ENCODE measurements around the gene STAT2.

DNA sequence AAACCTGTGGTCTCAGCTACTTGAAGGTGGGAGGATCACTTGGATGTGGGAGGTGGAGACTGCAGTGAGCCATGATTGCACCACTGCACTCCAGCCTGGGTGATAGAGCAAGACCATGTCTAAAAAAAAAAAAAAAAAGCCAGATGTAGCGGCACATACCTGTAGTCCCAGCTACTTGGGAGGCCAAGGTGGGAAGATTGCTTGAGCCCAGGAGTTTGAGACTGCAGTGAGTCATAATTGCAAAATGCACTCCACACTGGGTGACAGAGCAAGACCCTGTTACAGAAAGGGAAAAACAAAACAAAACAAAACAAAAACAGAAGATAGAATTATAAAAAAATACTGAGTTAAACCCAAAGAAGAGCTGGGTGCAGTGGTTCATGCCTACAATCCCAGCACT is 31.8 kb upstream of the STAT2 start:
- TF ChIP-seq GATA2 (IDR thresholded peaks at IDR 0.05; ENCODE audit: low read depth, low read length) (no peak), GATA3 (IDR thresholded peaks at IDR 0.05; ENCODE audit: low read depth, low read length) (no peak)
